GM19468 (cell line): Measurements from ENCODE around the gene BRI3.
A peak's percentile ranks its signal among the peaks of the same experiment; 100 is the strongest.

Source experiments
- ATAC-seq: cut with Tn5 transposase; IDR thresholded peaks from one replicate; pipeline ENCODE4 v1.9.1; 2021; ENCODE audit warnings: mild to moderate bottlenecking, moderate library complexity, moderate number of reproducible peaks; ENCODE audit not compliant: unreplicated experiment; ENCODE audit errors: extremely low read depth

Gene BRI3

DNA sequence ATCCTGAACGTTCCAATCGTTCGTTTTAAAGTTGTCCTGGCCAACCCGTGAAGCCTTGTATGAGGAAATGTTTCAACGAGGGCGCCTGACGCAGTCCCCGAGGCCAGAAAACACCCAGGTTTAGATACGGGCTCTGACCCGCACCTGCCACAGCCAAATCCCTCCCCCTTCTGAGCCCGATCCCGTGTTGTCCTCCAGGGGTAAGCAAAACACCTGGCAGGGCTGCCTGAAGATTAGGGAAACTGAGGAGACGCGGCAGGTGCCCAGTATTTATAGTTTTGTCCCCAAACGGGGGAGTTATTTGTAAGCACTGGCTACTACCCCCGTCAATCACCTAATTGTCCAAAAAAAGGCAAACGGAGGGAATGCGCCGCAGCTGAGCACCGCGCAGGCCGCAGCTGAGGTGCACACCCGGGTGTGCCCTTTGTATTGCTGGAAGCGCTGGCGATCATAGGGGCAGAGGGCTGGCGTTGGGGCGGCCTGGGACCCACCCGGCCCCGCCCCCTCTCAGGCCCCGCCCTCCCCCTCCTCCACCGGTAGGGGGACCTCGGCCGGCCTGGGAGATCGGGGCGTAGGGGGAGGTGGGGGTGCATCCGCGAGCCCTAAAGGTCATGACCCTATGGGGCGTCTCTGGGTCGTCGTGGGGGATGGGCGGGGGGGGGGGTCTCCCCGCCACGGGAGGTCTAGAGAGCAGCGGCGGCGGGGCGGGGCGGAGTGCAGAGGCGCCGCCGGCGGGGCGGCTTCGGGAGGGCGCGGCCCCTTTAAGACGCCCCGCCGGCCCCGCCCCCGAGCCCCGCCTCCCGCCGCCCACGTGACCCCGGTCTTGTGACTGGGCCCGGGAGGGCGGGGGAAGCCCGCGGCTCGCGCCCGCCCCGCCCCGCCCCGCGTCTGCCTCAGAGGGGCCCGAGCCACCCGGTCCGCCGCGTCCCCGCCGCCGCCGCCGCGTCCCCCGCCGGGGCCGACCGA is at the start of gene BRI3:
Gene BRI3 (plus strand): TSS at position 896 of the 966 bp plus-strand sequence. CDS start 110 bp downstream, outside the sequence.
- ATAC-seq: peak; percentile 72

DNA sequence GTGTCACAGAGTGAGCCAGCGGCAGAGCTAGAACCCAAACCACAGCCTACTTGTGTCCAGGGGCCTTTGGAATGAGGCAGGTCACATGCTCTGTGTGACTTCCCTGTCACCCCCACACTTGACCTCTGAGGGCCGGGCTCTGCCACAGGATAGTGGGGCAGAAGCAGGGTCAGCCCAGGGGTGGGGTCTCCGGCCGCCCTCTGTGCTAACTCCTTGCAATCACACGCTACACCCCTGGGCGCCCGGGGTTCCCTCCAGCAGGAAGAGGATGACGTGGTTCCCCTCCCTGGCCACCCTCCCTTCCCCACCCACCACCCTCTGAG is 49.3 kb upstream of the BRI3 start:
- ATAC-seq: no peak

DNA sequence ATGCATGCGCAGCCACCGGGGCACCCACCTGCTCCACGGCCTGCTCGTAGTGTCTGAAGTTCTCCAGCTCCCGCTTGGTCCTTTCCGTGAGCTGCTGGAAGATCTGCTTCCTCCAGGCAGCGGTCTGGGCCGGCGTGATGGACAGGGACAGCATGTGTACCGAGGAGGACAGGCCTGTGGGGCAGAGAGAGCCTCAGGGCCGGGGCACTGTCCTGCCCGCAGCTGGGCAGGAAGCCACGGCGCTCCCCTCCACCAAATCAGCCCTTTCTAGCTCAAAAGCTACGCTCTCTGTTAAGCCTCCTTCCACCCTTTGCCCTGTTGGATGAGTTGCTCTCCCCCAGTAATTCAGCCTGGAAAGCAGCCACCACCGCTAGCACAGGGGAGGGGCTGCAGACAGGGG is 48.7 kb upstream of the BRI3 start:
- no peak for ATAC-seq

GRCh38 chr7:98233219-98234070 is 48.0 kb upstream of the BRI3 start:
- ATAC-seq: no peak

GRCh38 chr7:98234429-98235147 is 46.9 kb upstream of the BRI3 start:
- no peak for ATAC-seq

DNA sequence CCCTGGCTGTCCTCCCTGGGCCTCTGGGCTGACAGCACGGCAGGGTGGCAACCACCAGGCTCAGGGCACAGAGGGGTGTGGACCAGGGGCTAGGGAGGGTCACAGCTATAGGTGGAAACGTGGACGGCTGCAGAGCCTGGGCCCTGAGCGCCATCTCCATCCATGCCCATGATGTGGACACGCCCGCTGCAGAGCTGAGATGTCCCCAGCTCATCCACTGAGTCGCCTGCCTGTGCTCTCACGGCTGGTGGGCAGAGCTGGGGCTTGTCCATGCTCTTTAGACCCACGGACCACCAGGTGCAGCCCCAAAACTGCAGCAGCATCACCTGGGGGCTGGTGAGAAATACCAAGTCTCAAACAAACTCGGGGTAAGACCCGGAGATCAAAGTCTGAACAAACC is 45.6 kb upstream of the BRI3 start:
- no peak for ATAC-seq

GRCh38 chr7:98236355-98237185 is 44.9 kb upstream of the BRI3 start:
- no peak for ATAC-seq

- no peak for ATAC-seq
These were observed 43.4 kb upstream of the BRI3 start for GRCh38 chr7:98238076-98238475.

DNA sequence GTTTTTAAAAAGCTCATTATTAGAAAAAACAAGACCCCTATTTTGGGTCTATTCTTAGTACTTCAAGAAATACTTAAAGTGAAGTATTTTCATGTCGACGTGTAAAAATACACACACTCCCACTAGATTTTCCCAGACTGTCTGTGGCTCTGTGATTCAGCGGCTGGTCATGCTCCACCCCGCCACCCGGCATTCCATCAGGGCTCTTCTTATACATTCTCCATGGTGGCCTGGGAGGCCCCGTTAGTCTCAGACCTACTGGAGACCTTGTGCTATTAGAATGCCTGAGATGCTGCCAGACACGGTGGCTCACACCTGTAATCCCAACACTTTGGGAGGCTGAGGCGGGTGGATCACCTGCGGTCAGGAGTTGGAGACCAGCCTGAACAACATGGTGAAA is 42.5 kb upstream of the BRI3 start:
- ATAC-seq: no peak

DNA sequence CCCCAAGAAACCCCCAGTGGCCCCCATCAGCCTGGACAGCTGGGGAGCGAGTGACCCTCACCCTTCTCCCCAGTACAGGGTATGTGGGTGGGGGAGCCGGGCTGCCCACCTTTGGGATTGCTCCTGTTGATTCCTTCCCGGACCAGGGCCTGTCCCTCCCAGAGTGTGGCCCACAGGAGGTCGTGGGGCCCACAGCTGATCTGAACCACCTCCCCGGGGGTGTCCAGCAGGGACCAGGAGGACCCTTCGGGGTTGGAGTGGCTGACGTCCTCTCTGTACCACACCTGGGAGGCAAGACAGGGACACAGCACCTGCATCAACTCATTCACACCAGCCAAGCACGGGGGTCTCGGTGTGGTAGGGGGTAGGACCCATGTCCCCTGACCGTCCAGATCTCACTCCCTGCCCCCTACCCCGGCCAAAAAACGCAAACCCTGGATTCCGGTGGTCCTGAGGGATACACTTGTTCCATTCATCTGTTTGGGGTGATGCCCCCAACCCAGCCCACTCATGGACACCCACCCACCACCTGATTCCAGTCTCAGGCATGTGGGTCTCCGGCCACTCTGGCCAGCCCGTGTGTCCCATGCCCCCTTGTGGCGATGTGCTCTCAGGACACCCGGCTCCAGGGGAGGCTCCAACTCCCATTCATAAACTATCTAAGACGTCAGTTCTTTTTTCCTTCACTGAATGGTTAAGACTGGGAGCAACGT is 40.4 kb upstream of the BRI3 start:
- no peak for ATAC-seq

- ATAC-seq: no peak
These were observed 39.7 kb upstream of the BRI3 start for GRCh38 chr7:98241674-98242241.

DNA sequence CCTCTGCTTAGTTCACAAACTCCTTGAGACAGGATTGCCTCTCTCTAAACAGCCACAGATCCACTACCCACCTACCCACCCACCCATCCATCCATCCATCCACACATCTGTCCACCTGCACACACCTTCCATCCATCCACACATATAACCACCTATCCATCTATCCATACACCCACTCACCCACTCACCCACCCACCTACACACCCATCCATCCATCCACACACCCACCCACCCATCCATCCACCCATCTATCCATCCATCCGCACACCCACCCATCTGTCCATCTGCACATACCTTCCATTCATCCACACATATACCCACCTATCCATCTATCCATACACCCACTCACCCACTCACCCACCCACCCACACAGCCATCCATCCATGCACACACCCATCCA is 39.1 kb upstream of the BRI3 start:
- no peak for ATAC-seq

DNA sequence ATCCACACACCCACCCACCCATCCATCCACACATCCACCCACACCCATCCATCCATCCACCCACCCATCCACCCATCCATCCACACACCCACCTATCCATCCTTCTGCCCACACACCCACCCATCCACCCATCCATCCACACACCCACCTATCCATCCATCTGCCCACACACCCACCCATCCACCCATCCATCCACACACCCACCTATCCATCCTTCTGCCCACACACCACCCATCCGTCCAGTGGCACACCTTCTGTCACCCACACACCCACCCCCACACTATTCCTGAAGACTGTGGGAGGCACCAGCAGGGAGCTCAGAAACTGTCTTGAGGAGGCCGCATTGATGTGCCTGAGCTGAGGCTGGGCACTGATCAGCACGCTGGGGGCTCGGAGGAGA is 38.6 kb upstream of the BRI3 start:
- no peak for ATAC-seq

- ATAC-seq: no peak
These were observed 36.6 kb upstream of the BRI3 start for GRCh38 chr7:98244871-98245270.

DNA sequence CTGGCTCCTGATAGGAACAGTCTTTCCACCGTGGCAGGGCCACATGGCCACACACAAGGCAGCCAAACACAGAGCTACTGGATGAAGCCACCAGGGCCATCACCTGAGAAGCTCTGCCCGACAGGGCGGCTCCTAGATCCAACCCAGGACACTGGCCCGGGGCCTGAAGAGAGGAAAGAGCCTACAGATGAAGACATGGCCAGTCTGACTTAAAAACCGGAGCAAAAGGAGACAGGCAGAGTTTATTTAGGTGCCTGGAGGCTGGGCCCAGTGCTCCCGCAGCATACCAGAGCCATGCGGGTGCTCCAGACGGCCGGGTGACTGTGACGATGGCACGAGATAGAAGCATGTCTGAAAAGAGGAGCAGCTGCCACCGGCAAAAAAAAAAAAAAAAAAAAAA is 33.3 kb upstream of the BRI3 start:
- ATAC-seq: no peak

DNA sequence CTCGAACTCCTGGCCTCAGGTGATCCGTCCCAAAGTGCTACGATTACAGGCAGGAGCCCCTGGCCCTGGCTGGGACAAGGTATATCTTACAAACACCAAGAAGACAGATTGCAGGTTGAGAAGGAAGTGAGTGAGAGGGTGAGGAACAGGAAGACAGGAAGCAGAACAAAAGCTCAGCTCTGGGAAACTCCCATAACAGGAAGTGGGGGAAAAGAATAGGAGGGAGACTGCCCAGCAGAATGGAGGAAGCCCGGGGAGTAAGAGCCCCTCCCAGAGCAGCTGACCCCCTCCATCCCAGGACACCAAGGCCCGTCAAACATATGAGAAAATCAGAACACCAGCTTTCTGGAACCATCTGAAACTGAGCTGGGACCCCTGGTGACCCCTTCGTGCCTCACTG is 32.4 kb upstream of the BRI3 start:
- ATAC-seq: no peak

- no peak for ATAC-seq
These were observed 30.7 kb upstream of the BRI3 start for GRCh38 chr7:98250789-98251188.

DNA sequence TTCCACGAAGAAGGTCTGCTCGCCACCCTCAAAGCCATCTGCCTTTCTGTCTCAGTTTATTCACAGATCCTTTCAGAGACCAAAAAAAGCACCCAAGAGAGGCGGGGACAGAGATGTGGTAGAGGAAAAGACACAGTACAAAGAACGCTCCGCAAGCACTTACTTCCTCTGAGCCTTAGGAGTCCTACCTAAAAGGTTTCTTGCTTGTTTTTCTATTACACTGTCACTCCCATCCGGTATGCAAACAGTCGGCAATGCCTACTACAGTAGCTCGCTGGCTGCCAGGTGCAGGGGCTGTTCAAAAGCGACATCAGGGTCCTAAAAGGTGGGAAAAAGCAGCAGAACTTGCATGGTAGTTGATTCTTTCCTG is 30.3 kb upstream of the BRI3 start:
- ATAC-seq: no peak
